A549 (cell line): ENCODE measurements around the gene TALDO1. TPM values are rescaled to one million over a fixed set of nuclear protein-coding genes. Genes with fewer than 3 reads are reported as not detected.

ENCODE experiments used
- ATAC-seq, 2 experiments: fragments of 200-7000 bp in 1 of 2; fragments of >200 bp in 1 of 2; cut with Nextera tagmentation in 1 of 2; cut with Tn5 transposase in 1 of 2; 3 replicates each; pipeline versions ENCODE4 v1.8.0 to v1.9.1; 2018 to 2020; ENCODE audit warnings: mild to moderate bottlenecking in 1 of 2, moderate library complexity in 1 of 2
- CTCF ChIA-PET: fragments of 300-600 bp; sonication (Branson Sonifier 250); formaldehyde crosslinking; extraction: SDS; loops from one replicate; lab custom pipeline; 2021; ENCODE audit warnings: antibody characterized with exemption, inconsistent platforms; lab: Yijun Ruan, JAX
- POLR2A ChIA-PET: fragments of 350-600 bp; formaldehyde crosslinking; extraction: SDS; loops from one replicate; lab custom pipeline; 2021; ENCODE audit warnings: antibody characterized with exemption, inconsistent platforms; lab: Yijun Ruan, JAX
- DNase-seq, 2 experiments: peaks; one replicate each; pipeline versions ENCODE4 v3.0.0 to v3.0.0-alpha.2; 2011 to 2016; ENCODE audit warnings: low read depth in 1 of 2, low spot score in 1 of 2
- FAIRE-seq: peaks from 2 replicates; lab custom pipeline; 2011; peaks lifted over from hg19 to GRCh38; lab: Jason Lieb, UNC
- H3K27ac ChIP-seq, 2 experiments: fragments of >200 bp; sonication (Bioruptor Twin); formaldehyde crosslinking; 3 replicates each; pipeline ENCODE4 v1.5.1; 2016 to 2017
- H3K4me1 ChIP-seq: fragments of >200 bp; sonication (Bioruptor Twin); formaldehyde crosslinking; 3 replicates; pipeline ENCODE4 v1.6.1; 2016
- H3K4me2 ChIP-seq: fragments of >200 bp; sonication (Bioruptor Twin); formaldehyde crosslinking; 3 replicates; pipeline ENCODE4 v1.6.1; 2016
- H3K4me3 ChIP-seq: fragments of >200 bp; sonication (Bioruptor Twin); formaldehyde crosslinking; 3 replicates; pipeline ENCODE4 v1.5.1; 2016
- H3K9me3 ChIP-seq: fragments of >200 bp; sonication (Bioruptor Twin); formaldehyde crosslinking; 3 replicates; pipeline ENCODE4 v1.6.1; 2016
- CBX2 ChIP-seq: fragments of 200-600 bp; sonication (generic); IDR thresholded peaks from 2 replicates; pipeline ENCODE4 v1.6.1; 2016; ENCODE audit warnings: low read depth, mild to moderate bottlenecking, borderline replicate concordance
- CBX8 ChIP-seq: fragments of 200-600 bp; sonication (generic); IDR thresholded peaks from 2 replicates; pipeline ENCODE4 v1.6.1; 2016
- CEBPB ChIP-seq, 2 experiments: fragments of >200 bp in 1 of 2; sonication (Bioruptor Twin) in 1 of 2; formaldehyde crosslinking in 1 of 2; IDR thresholded peaks; 2 replicates each; pipeline ENCODE4 v1.6.1; 2012 to 2016
- CTCF ChIP-seq: fragments of >200 bp; sonication (Bioruptor Twin); formaldehyde crosslinking; IDR thresholded peaks from 3 replicates; pipeline ENCODE4 v1.5.1; 2016
- EHF ChIP-seq: fragments of 250-450 bp; sonication (Bioruptor Pico); IDR thresholded peaks from 2 replicates; pipeline ENCODE4 v1.5.0; 2020; ENCODE audit warnings: mild to moderate bottlenecking
- EHMT2 ChIP-seq: fragments of 200-600 bp; sonication (generic); IDR thresholded peaks from 2 replicates; pipeline ENCODE4 v1.6.1; 2016; ENCODE audit warnings: antibody characterized with exemption, low read depth, mild to moderate bottlenecking, moderate library complexity
- ELK1 ChIP-seq: fragments of 150-350 bp; IDR thresholded peaks from 2 replicates; pipeline ENCODE4 v1.6.1; 2014; ENCODE audit warnings: low read depth, mild to moderate bottlenecking, low read length
- EP300 ChIP-seq, 2 experiments: fragments of >200 bp; sonication (Bioruptor Twin); formaldehyde crosslinking; IDR thresholded peaks; 2 replicates in 1 of 2; 3 replicates in 1 of 2; pipeline ENCODE4 v1.6.1; 2016 to 2017
- FOSB ChIP-seq: fragments of 250-450 bp; sonication (Bioruptor Pico); IDR thresholded peaks from 2 replicates; pipeline ENCODE4 v1.5.0; 2020; ENCODE audit warnings: mild to moderate bottlenecking, moderate library complexity
- FOSL2 ChIP-seq, 2 experiments: fragments of 450-650 bp in 1 of 2; fragments of >200 bp in 1 of 2; sonication (Bioruptor Twin) in 1 of 2; formaldehyde crosslinking; IDR thresholded peaks; 2 replicates each; pipeline versions ENCODE4 v1.5.0 to v1.6.1; 2016 to 2020; ENCODE audit warnings: mild to moderate bottlenecking in 1 of 2, moderate library complexity in 1 of 2
- HDAC2 ChIP-seq: fragments of 200-600 bp; sonication (generic); IDR thresholded peaks from 2 replicates; pipeline ENCODE4 v1.6.1; 2016
- HMGXB4 ChIP-seq: fragments of 250-450 bp; sonication (Bioruptor Pico); IDR thresholded peaks from 2 replicates; pipeline ENCODE4 v1.5.0; 2021; ENCODE audit warnings: mild to moderate bottlenecking, moderate library complexity, borderline replicate concordance
- HOXB13 ChIP-seq: fragments of 250-450 bp; sonication (Bioruptor Pico); IDR thresholded peaks from 2 replicates; pipeline ENCODE4 v1.5.0; 2020; ENCODE audit warnings: low read depth, mild to moderate bottlenecking, moderate library complexity
- MAX ChIP-seq: IDR thresholded peaks from 2 replicates; pipeline ENCODE4 v1.6.1; 2012
- MYC ChIP-seq: IDR thresholded peaks from 2 replicates; pipeline ENCODE4 v1.6.1; 2012; ENCODE audit warnings: mild to moderate bottlenecking, inconsistent platforms, low read length, improper control_type of control experiment, borderline replicate concordance
- PBX3 ChIP-seq: IDR thresholded peaks from 2 replicates; pipeline ENCODE4 v1.6.1; 2012
- POLR2AphosphoS2 ChIP-seq: conservative IDR thresholded peaks from 2 replicates; pipeline ENCODE4 v1.6.1; 2012; ENCODE audit warnings: low read length, improper control_type of control experiment, inconsistent platforms
- RAD21 ChIP-seq, 2 experiments: fragments of >200 bp in 1 of 2; sonication (Bioruptor Twin) in 1 of 2; formaldehyde crosslinking in 1 of 2; IDR thresholded peaks in 1 of 2; conservative IDR thresholded peaks in 1 of 2; 2 replicates in 1 of 2; 3 replicates in 1 of 2; pipeline ENCODE4 v1.6.1; 2012 to 2018; ENCODE audit warnings: inconsistent platforms in 1 of 2
- RFX5 ChIP-seq: fragments of 450-650 bp; IDR thresholded peaks from 2 replicates; pipeline ENCODE4 v1.7.1; 2014; ENCODE audit warnings: antibody characterized with exemption, mild to moderate bottlenecking, moderate library complexity
- RNF2 ChIP-seq: fragments of 200-600 bp; sonication (generic); IDR thresholded peaks from 2 replicates; pipeline ENCODE4 v1.6.1; 2016; ENCODE audit warnings: low read depth, mild to moderate bottlenecking, antibody characterized with exemption, moderate library complexity, borderline replicate concordance
- ZNF302 ChIP-seq: fragments of 250-450 bp; sonication (Bioruptor Pico); IDR thresholded peaks from 2 replicates; pipeline ENCODE4 v1.9.0; 2021; ENCODE audit warnings: inconsistent platforms, mild to moderate bottlenecking, moderate library complexity
- WGBS: methylation state at CpG from one replicate; pipeline ENCODE4 v1.1.6; 2017; ENCODE audit errors: missing lambda C conversion rate; 5-methylcytosine and 5-hydroxymethylcytosine counted together
- polyA plus RNA-seq, 4 experiments: library from polyadenylated mRNA; depleted of rRNA in 3 of 4; stranded (reverse); fragments of >200 nt; fragmentation: RNase III in 1 of 4; extraction: RNeasy Plus Mini Kit Qiagen cat#74134 plus additional on column Dnase treatment in 1 of 4; gene quantifications; 2 replicates in 3 of 4; 3 replicates in 1 of 4; pipeline ENCODE4 v1.2.3, GENCODE V29; 2011 to 2017

TALDO1 gene
- polyA plus RNA-seq, 2 of the 4 experiments (the other 2 are of a cell fraction), result 287 to 391 TPM

GRCh38 chr11:767238-767637 lies 20.0 kb downstream of the TALDO1 start:
- DNase-seq (no peak), ATAC-seq (no peak), FAIRE-seq (no peak)
- POLR2A ChIA-PET, result no interaction called here
- no peak overlapping the region for H3K27ac ChIP-seq
- H3K4me3 ChIP-seq, result no peak overlapping the region
- H3K4me1 ChIP-seq, result peaks cover 21% of the 10 kb centered on the region
- CTCF ChIA-PET, result interaction anchor here (4.1 kb wide), 1 partner anchor 11 kb away, joined by 44 read pairs; the partner anchor contains the start of gene GATD1
- WGBS, result 93% methylated on average over 11 of the region's 11 CpGs
- H3K4me2 ChIP-seq, result no peak overlapping the region
- no peaks in the 10 kb centered on the region for H3K9me3 ChIP-seq
- no peak for TF ChIP-seq FOSB (CRISPR knock-in tag)
- TF ChIP-seq CBX8, result no peak
- TF ChIP-seq ZNF302 (CRISPR knock-in tag), result no peak
- no peak for TF ChIP-seq EHF (CRISPR knock-in tag)
- no peak for TF ChIP-seq FOSL2 (IDR thresholded peaks at IDR 0.05)
- no peak for TF ChIP-seq FOSL2 (CRISPR knock-in tag; IDR thresholded peaks at IDR 0.05)
- no peak for TF ChIP-seq RNF2
- no peak for TF ChIP-seq CBX2
- TF ChIP-seq RFX5, result no peak
- no peak for TF ChIP-seq POLR2AphosphoS2
- no peak for TF ChIP-seq EHMT2
- no peak for TF ChIP-seq EP300 (IDR thresholded peaks at IDR 0.05)
- no peak for TF ChIP-seq PBX3
- no peak for TF ChIP-seq CTCF
- TF ChIP-seq RAD21 (conservative IDR thresholded peaks at IDR 0.05 in 1 of 2, IDR thresholded peaks at IDR 0.05 in 1 of 2), result no peak
- no peak for TF ChIP-seq ELK1
- TF ChIP-seq CEBPB (IDR thresholded peaks at IDR 0.05), result no peak
- TF ChIP-seq HMGXB4, result no peak

- CTCF ChIA-PET, result interaction anchor here (1.1 to 2.7 kb wide), 5 partner anchors 12 to 19 kb away, joined by 3 to 14 read pairs (median 7); no protein-coding TSS in a partner anchor
- no peak overlapping the region for H3K4me2 ChIP-seq
- no peak for DNase-seq
- no peak overlapping the region for H3K27ac ChIP-seq
- no peak for TF ChIP-seq MYC
- no peak for TF ChIP-seq MAX
- TF ChIP-seq HDAC2, result no peak
- no peak for TF ChIP-seq ZNF302 (CRISPR knock-in tag)
- no peak for TF ChIP-seq HOXB13 (CRISPR knock-in tag)
- no peaks in the 10 kb centered on the region for H3K9me3 ChIP-seq
- WGBS, result 89% methylated on average over 21 of the region's 23 CpGs
- POLR2A ChIA-PET, result no interaction called here
- H3K4me3 ChIP-seq, result no peak overlapping the region
- FAIRE-seq, result no peak
- ATAC-seq, result no peak
- H3K4me1 ChIP-seq, result peaks cover 28% of the 10 kb centered on the region
Measured at GRCh38 chr11:769887-770641, 22.8 kb downstream of the TALDO1 start.
